Stimulated activated naive CD8-positive, alpha-beta T cell treated with anti-CD3 and anti-CD28 coated beads, Interleukin-15, amount 100 ng/mL, for 72 hours (primary cell): ENCODE measurements around the gene GPRC5D.

ENCODE experiments used
- ATAC-seq: fragments of 150-1000 bp; cut with Tn5 transposase; 2 replicates; pipeline ENCODE4 v1.10.0; 2021; ENCODE audit warnings: mild to moderate bottlenecking, moderate library complexity
- DNase-seq, 2 donors: peaks; one replicate each; pipeline ENCODE4 v3.0.0; 2021 to 2022
- H3K27ac Mint-ChIP-seq, 2 donors: one replicate each; pipeline ENCODE4 v1.8.0; 2022; ENCODE audit warnings: mild to moderate bottlenecking in 2 of 2, mixed read lengths in 2 of 2, moderate library complexity in 2 of 2
- H3K27me3 Mint-ChIP-seq: one replicate; pipeline ENCODE4 v1.8.0; 2022; ENCODE audit warnings: mixed read lengths
- H3K4me1 Mint-ChIP-seq: one replicate; pipeline ENCODE4 v1.8.0; 2022; ENCODE audit warnings: mild to moderate bottlenecking, mixed read lengths
- H3K4me3 Mint-ChIP-seq, 2 donors: one replicate each; pipeline ENCODE4 v1.8.0; 2022; ENCODE audit warnings: mild to moderate bottlenecking in 2 of 2, mixed read lengths in 2 of 2, moderate library complexity in 1 of 2
- H3K9me3 Mint-ChIP-seq, 2 donors: one replicate each; pipeline ENCODE4 v1.8.0; 2022; ENCODE audit warnings: mixed read lengths in 2 of 2

Gene GPRC5D

GRCh38 chr12:12958886-12959285, 6.9 kb upstream of the GPRC5D start:
- Mint-ChIP-seq H3K27me3 (no peaks in the 10 kb centered on the region), H3K9me3 (peaks cover 0 to 6% of the 10 kb centered on the region in 2 donors), H3K4me1 (peaks cover 6% of the 10 kb centered on the region), H3K27ac (no peak overlapping the region), H3K4me3 (no peak overlapping the region)
- ATAC-seq (no peak), DNase-seq (no peak)

DNA sequence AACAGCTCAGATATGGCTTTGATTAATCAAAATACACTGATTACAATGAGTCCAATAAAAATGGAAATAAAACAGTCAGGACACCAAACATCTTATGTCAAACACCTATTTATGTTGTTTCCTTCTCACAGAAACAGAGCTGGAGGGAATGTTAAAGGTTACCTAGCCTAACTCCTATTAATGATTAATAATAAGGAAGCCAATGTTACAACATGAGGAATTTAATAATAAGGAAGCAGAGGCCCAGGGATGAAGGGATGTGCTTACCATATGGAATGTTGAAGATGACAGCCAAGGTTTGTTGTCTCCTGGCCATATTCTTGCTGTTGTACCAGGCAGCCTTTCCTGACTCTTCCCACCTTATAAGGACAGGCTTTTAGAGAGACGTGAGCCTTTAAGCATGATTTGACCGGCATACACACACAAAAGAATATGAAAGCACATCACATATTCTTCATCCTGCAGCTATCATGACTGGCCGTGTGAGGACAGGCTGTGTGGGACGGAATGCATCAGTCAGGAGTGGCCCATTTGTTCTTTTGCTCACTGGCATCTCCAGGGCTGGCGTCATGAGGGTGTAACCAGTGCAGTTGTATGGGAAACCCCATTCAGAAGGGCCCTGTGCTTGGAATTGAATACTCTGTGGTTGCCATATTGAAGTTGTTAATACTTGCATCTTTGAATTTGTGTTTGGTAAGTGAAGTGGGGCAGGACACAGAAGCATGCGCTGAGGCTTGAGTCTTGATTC, 3.1 kb upstream of the GPRC5D start:
- Mint-ChIP-seq H3K4me1 (no peaks in the 10 kb centered on the region), H3K9me3 (no peaks in the 10 kb centered on the region), H3K4me3 (no peak overlapping the region), H3K27me3 (peaks cover 2% of the 10 kb centered on the region), H3K27ac (no peak overlapping the region)
- DNase-seq: no peak
- ATAC-seq: peak; percentile 39

DNA sequence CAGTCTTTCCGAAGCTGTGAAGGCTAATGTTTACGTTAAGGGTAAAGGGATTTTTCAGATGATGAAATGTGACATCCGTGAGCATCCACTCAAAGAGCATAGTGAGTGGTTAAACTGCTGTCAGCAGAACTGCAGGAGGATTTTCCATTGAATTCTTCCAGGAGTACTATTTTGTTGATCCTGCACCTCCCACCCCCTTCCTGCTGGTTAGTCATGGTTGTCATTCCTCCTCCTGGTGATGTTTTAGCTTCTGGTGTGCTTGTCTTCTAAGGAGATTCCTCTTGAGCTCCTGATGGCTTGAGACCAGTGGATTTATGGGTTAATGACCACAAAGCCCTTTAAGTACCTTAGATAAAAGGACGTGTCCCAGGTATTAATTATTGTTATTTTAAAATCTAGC, 2.4 kb upstream of the GPRC5D start:
- DNase-seq: no peak
- Mint-ChIP-seq H3K4me3 (no peak overlapping the region), H3K27ac (no peak overlapping the region), H3K27me3 (peaks cover 9% of the 10 kb centered on the region), H3K4me1 (no peaks in the 10 kb centered on the region), H3K9me3 (no peaks in the 10 kb centered on the region)
- ATAC-seq: no peak

- H3K4me1 Mint-ChIP-seq: no peaks in the 10 kb centered on the region
- no peak overlapping the region for H3K4me3 Mint-ChIP-seq
- ATAC-seq (no peak), DNase-seq (no peak)
- peaks cover 13% of the 10 kb centered on the region for H3K27me3 Mint-ChIP-seq
- no peak overlapping the region for H3K27ac Mint-ChIP-seq
- H3K9me3 Mint-ChIP-seq: no peaks in the 10 kb centered on the region
Measured at GRCh38 chr12:12951504-12951903, 466 bp downstream of the GPRC5D start.

DNA sequence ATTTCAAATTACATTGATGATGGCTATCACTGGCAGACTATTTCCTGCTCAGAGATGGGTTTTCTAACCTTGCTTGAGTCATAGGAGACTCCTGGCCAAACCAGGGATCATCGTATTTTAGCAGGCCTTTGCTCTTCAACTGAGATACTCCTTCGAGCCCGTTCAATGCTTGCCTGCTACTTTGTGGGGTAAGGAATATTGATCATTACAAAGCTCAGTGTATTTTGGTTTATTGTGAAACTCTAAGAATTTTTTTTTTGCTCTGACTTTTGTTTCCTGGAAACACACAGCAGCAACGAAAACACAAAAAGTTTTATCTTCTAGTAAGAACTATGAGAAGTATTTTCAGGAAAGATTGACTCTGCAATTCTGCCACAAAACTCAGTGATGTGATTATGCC, 4.1 kb downstream of the GPRC5D start:
- DNase-seq (no peak), ATAC-seq (no peak)
- H3K4me1 Mint-ChIP-seq: no peaks in the 10 kb centered on the region
- H3K9me3 Mint-ChIP-seq: no peaks in the 10 kb centered on the region
- peaks cover 13% of the 10 kb centered on the region for H3K27me3 Mint-ChIP-seq
- H3K27ac Mint-ChIP-seq: peak overlapping the region in 1 of 2 donors; percentile 54
- no peak overlapping the region for H3K4me3 Mint-ChIP-seq

- DNase-seq: no peak
- Mint-ChIP-seq H3K4me3 (no peak overlapping the region), H3K9me3 (no peaks in the 10 kb centered on the region), H3K27me3 (peaks cover 13% of the 10 kb centered on the region), H3K27ac (peak overlapping the region in 1 of 2 donors; percentile 22), H3K4me1 (no peaks in the 10 kb centered on the region)
- no peak for ATAC-seq
Measured at GRCh38 chr12:12946686-12947355, 5.1 kb downstream of the GPRC5D start.

GRCh38 chr12:12945591-12945990, 6.4 kb downstream of the GPRC5D start:
- no peaks in the 10 kb centered on the region for H3K9me3 Mint-ChIP-seq
- no peak overlapping the region for H3K27ac Mint-ChIP-seq
- H3K4me3 Mint-ChIP-seq: no peak overlapping the region
- no peak for ATAC-seq
- no peaks in the 10 kb centered on the region for H3K4me1 Mint-ChIP-seq
- H3K27me3 Mint-ChIP-seq: peaks cover 13% of the 10 kb centered on the region
- DNase-seq: no peak

GRCh38 chr12:12943586-12944260, 8.2 kb downstream of the GPRC5D start:
- no peak for ATAC-seq

DNA sequence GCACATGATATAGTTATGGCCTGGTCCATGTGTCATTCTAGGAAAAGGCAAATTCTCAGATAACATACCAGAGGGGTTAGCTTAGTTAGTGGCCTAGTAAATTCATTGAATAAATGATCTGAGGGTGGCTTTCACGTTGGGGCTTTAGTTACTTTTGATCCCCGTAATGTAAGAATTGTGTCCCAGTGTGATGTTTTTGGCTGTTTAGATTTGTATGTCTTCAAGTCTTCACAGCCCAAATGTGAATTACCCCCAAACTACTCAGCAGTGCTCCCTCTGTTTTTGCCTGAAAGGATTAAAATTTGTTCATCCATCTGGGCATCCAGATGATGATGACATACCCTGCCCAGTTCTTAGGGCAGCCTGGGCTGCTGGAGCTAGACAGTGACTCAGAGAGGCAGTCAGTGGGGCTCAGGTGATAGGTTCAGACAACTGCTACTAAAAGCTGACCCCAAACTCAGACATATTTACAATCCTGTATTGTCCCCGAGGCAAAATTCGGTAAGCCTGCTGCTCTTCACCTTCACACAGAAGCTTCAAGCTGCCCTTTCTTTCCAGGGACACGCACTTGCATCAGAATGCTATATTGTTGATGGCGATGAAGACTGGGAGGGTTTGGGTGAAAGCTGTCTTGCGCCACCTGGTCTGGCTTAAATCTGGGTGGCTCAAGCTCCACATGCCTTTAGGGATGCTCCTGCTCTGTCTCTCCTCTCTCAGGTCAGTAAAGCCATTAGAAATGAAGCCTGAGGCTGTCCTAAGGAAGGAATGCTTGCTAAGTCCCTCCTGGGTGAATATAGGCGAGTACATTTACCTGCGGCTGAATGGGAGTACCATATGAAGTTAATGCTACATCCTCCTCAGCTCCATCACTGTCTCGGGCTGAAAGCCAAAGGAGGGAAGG, 10.3 kb downstream of the GPRC5D start:
- no peak for DNase-seq
- Mint-ChIP-seq H3K4me1 (no peaks in the 10 kb centered on the region), H3K9me3 (no peaks in the 10 kb centered on the region), H3K4me3 (no peak overlapping the region), H3K27me3 (no peaks in the 10 kb centered on the region), H3K27ac (no peak overlapping the region)
- no peak for ATAC-seq

More at GRCh38 chr12:12943586-12944260, 8.2 kb downstream of the GPRC5D start:
- no peak for DNase-seq
- Mint-ChIP-seq H3K4me1 (no peaks in the 10 kb centered on the region), H3K27me3 (no peaks in the 10 kb centered on the region), H3K9me3 (no peaks in the 10 kb centered on the region), H3K27ac (no peak overlapping the region), H3K4me3 (no peak overlapping the region)

GRCh38 chr12:12939888-12940287, 12.1 kb downstream of the GPRC5D start:
- H3K27me3 Mint-ChIP-seq: no peaks in the 10 kb centered on the region
- no peaks in the 10 kb centered on the region for H3K4me1 Mint-ChIP-seq
- DNase-seq (no peak), ATAC-seq (no peak)
- H3K4me3 Mint-ChIP-seq: no peak overlapping the region
- H3K27ac Mint-ChIP-seq: no peak overlapping the region
- H3K9me3 Mint-ChIP-seq: no peaks in the 10 kb centered on the region

- Mint-ChIP-seq H3K9me3 (no peaks in the 10 kb centered on the region), H3K4me3 (no peak overlapping the region), H3K4me1 (no peaks in the 10 kb centered on the region), H3K27me3 (no peaks in the 10 kb centered on the region), H3K27ac (no peak overlapping the region)
- no peak for ATAC-seq
- DNase-seq: no peak
Measured at GRCh38 chr12:12938541-12938940, 13.4 kb downstream of the GPRC5D start.

GRCh38 chr12:12936983-12937491, 14.9 kb downstream of the GPRC5D start:
- no peak overlapping the region for H3K27ac Mint-ChIP-seq

GRCh38 chr12:12934556-12934955, 17.4 kb downstream of the GPRC5D start:
- Mint-ChIP-seq H3K9me3 (no peaks in the 10 kb centered on the region), H3K27me3 (no peaks in the 10 kb centered on the region), H3K4me1 (no peaks in the 10 kb centered on the region), H3K4me3 (no peak overlapping the region), H3K27ac (no peak overlapping the region)
- ATAC-seq (no peak), DNase-seq (no peak)

More at GRCh38 chr12:12936983-12937491, 14.9 kb downstream of the GPRC5D start:
- Mint-ChIP-seq H3K27me3 (no peaks in the 10 kb centered on the region), H3K4me1 (no peaks in the 10 kb centered on the region), H3K9me3 (no peaks in the 10 kb centered on the region), H3K4me3 (no peak overlapping the region)
- ATAC-seq (no peak), DNase-seq (no peak)

GRCh38 chr12:12933742-12934141, 18.2 kb downstream of the GPRC5D start:
- no peak overlapping the region for H3K4me3 Mint-ChIP-seq
- H3K27ac Mint-ChIP-seq: no peak overlapping the region
- DNase-seq: no peak
- ATAC-seq: no peak
- H3K9me3 Mint-ChIP-seq: no peaks in the 10 kb centered on the region
- no peaks in the 10 kb centered on the region for H3K4me1 Mint-ChIP-seq
- H3K27me3 Mint-ChIP-seq: no peaks in the 10 kb centered on the region

DNA sequence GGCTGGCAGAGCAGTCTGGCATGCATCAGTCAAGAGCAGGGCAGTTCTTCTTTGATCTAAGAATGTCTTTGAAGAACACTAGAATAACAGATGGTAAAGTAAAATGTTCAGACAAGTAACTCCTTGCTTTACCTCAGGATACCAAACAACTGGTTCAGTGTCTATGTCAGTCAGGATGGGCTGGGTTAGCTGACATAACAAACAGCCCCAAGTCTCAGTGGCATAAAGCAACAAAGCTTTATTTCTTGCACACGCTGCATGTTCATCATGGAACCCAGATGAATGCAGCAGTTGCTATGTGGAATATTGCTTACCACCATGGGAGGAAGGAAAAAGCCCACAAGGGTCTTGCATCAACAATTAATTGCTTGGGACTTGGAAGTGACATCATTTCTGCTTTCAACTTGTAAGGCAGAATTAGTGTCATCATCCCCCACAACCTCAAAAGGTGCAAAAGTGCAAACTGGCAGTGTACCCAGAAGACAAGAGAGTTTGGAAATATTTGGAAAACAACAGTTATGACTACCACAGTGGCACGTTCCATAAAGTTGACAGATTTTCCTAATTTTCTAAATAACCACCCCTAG, 21.2 kb downstream of the GPRC5D start:
- ATAC-seq (no peak), DNase-seq (no peak)
- no peak overlapping the region for H3K27ac Mint-ChIP-seq

More for the DNA sequence above, 21.2 kb downstream of the GPRC5D start:
- Mint-ChIP-seq H3K4me1 (no peaks in the 10 kb centered on the region), H3K4me3 (no peak overlapping the region), H3K9me3 (no peaks in the 10 kb centered on the region), H3K27me3 (no peaks in the 10 kb centered on the region)
